GM21526 (cell line): ENCODE results near the gene LRP1B.

ENCODE experiments used
- ATAC-seq: cut with Tn5 transposase; IDR thresholded peaks from one replicate; pipeline ENCODE4 v1.9.1; 2021; ENCODE audit warnings: moderate library complexity; ENCODE audit not compliant: unreplicated experiment, low FRiP score

LRP1B gene

GRCh38 chr2:141796449-141796848 lies 334.4 kb downstream of the LRP1B start:
- ATAC-seq, result no peak

GRCh38 chr2:141791521-141791920 lies 339.3 kb downstream of the LRP1B start:
- ATAC-seq, result no peak

GRCh38 chr2:141782574-141782973 lies 348.2 kb downstream of the LRP1B start:
- ATAC-seq, result no peak

DNA sequence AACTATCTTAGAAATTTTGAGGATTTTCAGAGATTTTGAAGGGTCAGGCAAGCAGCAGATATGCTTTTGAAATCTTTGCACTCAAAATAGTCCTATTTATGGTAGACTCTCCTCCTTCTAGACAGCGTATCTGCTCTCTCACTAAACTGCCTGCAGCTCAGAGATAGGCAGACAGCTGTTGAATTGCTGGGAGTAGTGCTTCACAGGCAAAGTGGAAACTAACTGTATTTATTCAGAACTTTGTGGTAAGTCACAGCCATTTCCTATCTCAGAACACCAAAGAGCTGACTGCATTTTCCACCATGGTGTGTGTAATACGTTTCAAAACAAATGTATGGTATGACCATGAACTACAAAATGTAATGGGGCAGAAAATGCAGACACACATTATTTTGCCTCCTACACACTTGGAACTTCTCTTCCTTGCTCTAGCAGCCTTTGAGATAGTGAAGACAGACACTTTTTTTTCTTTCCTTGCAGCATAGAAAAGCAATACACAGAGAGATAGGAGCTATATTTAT lies 352.4 kb downstream of the LRP1B start:
- ATAC-seq, result no peak

- ATAC-seq, result no peak
Measured at GRCh38 chr2:141770530-141770929, 360.3 kb downstream of the LRP1B start.

DNA sequence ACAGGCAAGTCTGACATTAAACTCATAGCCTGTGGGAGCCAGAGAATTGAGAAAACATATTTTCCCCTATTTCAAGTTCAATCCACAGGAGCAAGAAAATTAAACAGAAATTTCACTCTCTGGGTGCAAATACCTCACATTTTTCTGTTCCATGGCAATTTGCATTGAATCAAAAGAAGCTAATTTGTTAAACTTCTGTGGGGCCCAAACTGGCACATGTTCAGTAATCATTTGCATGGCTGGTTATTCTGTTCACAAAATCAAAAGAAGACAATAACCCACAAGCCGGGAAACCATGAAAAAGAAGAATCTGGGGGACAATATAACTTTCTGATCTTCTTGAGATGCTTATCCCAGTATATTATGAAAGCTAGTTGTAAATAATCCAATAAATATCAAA lies 363.1 kb downstream of the LRP1B start:
- no peak for ATAC-seq

DNA sequence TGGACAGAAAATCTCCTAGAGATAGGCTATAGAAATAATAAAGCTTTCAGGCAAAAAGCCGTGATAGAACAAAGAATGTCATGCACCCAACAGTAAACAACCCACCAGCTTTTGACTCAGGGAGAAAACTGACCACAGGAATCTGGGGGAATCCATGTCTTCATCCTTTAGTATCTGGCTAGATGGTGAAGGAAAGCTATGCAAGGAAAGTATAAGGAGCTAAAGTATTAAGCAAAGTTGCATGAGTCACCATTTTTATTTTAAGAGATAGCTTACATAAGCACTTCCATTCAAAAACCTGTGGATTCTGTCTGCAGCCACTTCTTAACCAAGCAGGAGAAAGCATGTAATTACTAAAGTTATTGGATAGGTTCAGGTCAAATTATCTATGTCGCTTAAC lies 363.8 kb downstream of the LRP1B start:
- ATAC-seq, result no peak

- no peak for ATAC-seq
Measured at GRCh38 chr2:141766225-141766624, 364.6 kb downstream of the LRP1B start.

DNA sequence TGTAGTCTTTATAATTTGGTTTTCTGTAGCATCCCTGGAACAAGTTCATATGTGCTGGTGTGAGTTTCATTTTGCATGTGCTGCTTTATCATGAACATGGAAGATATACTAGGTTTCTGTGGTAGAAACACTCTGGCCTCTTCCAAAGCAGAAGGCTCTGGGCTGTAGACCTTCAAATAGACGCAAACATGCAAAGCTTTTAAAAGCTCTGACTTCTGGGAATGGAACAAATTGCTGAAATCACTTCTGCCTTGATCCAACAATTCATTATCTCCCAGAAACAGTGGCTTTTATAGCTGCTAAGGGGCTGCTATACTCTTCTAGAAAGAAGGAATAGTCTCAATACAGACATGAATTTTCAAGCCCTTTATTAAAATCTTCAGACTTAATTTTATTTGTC lies 382.2 kb downstream of the LRP1B start:
- ATAC-seq, result no peak

DNA sequence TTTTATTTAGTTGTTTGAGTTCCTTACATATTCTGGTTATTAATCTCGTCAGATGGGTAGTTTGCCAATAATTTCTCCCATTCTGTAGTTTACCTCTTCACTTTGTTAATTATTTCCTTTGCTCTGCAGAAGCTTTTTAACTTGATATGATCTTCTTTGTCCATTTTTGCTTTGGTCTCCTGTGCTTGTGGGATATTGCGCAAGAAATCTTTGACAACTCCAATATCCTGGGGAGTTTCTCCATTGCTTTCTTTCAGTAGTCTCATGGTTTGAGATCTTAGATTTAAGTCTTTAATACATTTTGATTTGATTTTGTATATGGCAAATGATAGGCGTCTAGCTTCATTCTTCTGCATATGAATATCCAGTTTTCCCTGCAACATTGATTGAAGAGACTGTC lies 389.2 kb downstream of the LRP1B start:
- ATAC-seq, result no peak

- ATAC-seq, result no peak
Measured at GRCh38 chr2:141737492-141738255, 393.1 kb downstream of the LRP1B start.

DNA sequence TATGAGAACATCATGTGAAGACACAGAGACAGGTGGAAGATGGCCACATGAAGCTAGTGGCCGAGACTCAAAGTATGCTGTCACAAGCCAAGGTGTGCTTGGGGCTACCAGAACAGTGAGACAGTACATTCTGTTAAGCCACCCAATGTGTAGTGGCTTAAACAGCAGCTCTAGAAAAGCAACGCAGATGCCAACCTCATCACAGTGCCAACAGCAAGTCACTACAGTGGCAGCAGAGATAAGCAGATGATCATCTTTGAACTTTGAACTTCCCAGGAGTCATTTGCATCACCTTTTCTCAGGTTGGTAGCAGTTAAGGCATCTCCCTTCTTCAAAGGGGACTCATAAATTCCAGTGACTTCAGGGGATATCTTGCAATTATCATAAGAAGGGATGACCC lies 394.4 kb downstream of the LRP1B start:
- ATAC-seq, result no peak

GRCh38 chr2:141728886-141729285 lies 401.9 kb downstream of the LRP1B start:
- ATAC-seq, result no peak

- no peak for ATAC-seq
Measured at GRCh38 chr2:141728142-141728541, 402.7 kb downstream of the LRP1B start.

DNA sequence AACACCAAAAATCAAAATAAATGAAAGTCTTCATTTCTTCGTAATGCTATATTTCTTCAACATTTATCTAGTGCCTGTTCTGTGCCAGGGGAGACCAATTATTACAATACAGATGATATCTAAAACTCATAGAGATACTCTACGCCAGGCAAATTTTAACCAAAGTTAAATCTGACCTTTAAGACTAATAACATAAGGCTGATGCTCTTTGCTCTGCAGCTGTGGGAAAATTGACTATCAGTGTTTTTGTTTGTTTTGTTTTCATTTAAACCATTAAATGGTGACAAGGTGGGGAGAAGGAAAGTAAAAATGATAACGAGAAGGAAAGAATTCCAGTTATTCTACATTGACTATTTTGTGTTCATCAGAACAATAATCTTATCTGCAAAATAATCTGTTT lies 406.4 kb downstream of the LRP1B start:
- ATAC-seq, result no peak

GRCh38 chr2:141723814-141724213 lies 407.0 kb downstream of the LRP1B start:
- ATAC-seq, result no peak

GRCh38 chr2:141720476-141720875 lies 410.3 kb downstream of the LRP1B start:
- ATAC-seq, result no peak

- ATAC-seq, result no peak
Measured at GRCh38 chr2:141714496-141714895, 416.3 kb downstream of the LRP1B start.

DNA sequence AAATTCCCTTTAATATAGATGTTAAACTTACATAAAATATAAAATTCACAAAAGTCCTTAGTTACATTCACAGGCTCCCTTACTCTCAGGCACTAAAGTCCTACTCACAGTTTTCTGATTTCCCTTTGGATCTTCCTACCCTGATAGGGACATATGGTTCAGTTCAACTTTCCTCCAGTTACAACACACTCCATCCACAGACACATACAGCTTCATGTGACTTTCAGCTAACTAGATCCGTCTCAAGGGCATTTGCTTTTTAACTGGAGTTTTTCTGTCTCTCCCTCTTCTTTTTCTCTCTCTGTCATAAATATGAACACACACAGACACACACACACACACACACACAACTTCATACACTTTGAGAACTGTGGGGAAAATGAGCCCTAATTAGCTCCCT lies 419.2 kb downstream of the LRP1B start:
- ATAC-seq, result no peak

- no peak for ATAC-seq
Measured at GRCh38 chr2:141710589-141711239, 420.1 kb downstream of the LRP1B start.

DNA sequence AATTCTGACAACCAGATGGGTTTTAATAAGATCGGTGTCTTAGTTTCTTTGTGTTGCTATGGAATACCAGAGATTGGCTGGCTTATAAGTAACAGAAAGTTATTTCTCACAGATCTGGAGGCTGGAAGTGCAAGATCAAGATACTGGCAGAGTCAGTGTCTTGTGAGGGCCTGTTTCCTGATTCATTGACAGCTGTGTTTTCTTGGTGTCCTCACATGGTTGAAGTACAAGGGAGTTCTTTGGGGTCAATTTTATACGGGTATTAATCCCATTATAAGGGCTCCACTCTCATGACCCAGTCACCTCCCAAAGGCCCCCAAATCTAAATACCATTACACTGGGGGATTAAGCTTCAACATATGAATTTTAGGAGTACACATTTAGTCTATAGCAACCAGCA lies 421.1 kb downstream of the LRP1B start:
- ATAC-seq, result no peak

- no peak for ATAC-seq
Measured at GRCh38 chr2:141707486-141707885, 423.3 kb downstream of the LRP1B start.
